GM10266 (cell line): Measurements from ENCODE around the gene ALPI.

Experiments used
- DNase-seq: peaks from one replicate; pipeline ENCODE4 v3.0.0; 2012; ENCODE audit errors: extremely low spot score
- TF ChIP-seq, protein P1 (sequence below): IDR thresholded peaks from 2 replicates; pipeline ENCODE4 v1.5.1; 2012; ENCODE audit warnings: mild to moderate bottlenecking, low read depth; ENCODE audit not compliant: control insufficient read depth, insufficient read depth; ENCODE audit errors: missing control alignments

ALPI gene

DNA sequence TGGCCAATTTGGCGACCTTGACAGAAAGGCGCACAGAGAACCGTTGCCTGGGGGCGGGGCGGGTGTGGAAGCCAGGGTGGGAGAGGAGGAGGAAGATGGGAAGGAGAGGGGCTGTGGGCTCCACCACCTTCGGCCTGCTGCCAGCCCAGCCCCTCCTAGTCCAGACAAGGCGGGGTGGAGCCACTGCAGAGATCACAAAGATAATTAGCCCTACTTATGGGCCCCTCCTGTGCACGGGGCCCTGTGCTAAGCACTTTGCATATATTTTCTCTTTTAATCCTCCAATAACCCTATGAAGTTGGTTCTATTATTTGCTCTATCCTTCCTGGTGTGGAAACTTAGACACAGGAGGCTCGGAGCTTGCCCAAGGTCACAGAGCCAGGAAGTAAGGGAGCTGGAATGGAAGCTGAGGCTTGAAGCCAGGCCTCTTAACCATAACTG is 45.4 kb downstream of the ALPI start:
- no peak for DNase-seq
- TF ChIP-seq, protein P1, sequence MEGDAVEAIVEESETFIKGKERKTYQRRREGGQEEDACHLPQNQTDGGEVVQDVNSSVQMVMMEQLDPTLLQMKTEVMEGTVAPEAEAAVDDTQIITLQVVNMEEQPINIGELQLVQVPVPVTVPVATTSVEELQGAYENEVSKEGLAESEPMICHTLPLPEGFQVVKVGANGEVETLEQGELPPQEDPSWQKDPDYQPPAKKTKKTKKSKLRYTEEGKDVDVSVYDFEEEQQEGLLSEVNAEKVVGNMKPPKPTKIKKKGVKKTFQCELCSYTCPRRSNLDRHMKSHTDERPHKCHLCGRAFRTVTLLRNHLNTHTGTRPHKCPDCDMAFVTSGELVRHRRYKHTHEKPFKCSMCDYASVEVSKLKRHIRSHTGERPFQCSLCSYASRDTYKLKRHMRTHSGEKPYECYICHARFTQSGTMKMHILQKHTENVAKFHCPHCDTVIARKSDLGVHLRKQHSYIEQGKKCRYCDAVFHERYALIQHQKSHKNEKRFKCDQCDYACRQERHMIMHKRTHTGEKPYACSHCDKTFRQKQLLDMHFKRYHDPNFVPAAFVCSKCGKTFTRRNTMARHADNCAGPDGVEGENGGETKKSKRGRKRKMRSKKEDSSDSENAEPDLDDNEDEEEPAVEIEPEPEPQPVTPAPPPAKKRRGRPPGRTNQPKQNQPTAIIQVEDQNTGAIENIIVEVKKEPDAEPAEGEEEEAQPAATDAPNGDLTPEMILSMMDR, result no peak

DNA sequence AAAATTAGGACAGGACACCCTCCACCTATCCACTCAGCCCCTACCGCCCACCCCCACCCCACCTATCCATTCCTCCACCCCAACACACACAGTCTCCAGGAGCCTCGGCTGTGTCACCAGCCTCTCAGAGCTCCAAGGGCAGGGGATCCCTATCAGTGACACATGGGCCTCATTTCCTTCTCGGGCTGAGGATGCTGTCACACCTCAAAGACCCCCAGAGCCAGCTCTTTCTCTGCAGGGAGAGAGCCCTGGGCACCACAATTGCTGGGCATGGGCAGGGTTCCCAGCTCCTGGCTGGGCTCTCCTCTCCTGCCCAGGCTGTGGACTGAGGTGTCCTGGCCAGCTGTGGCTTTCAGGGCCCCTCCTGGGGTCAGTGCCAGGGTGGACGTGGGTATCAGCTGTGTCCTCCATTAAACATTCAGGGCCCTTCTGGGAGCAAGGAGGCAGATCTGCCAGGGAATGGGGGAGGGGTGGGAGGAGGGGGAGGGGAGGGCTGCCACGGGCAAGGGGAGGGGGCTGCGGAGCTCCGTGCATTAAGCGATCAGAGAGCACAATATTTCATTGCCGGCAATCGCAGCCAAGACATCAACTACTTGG is 45.9 kb downstream of the ALPI start:
- DNase-seq, result no peak
- TF ChIP-seq, protein P1, result no peak

- TF ChIP-seq, protein P1, result no peak
- no peak for DNase-seq
These were observed 46.6 kb downstream of the ALPI start for GRCh38 chr2:232502511-232502910.

- TF ChIP-seq, protein P1, result no peak
- no peak for DNase-seq
These were observed 47.2 kb downstream of the ALPI start for GRCh38 chr2:232502911-232503808.

- TF ChIP-seq, protein P1, result no peak
- DNase-seq, result no peak
These were observed 47.9 kb downstream of the ALPI start for GRCh38 chr2:232503809-232504323.

GRCh38 chr2:232504438-232504837 is 48.5 kb downstream of the ALPI start:
- TF ChIP-seq, protein P1, result no peak
- no peak for DNase-seq

DNA sequence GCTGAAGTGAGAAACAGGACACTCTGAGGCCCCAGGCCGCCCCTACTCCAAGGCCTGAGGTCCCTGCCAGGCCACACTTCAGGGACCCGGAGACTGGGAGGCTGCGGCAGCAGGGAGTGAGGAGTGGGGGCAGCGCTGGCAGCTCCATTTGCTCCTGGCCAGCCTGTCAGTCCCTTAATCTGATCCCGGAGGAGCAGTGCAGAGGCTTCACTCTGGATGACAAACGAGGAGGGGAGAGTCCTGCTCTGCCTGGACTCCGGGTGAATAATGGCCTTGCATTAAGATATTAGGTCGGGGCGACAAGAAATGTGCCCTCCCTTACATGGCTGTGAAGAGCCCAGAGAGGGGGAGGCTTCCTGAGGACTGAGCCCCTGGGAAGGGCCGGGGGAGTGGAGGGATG is 49.9 kb downstream of the ALPI start:
- no peak for DNase-seq
- TF ChIP-seq, protein P1, result no peak
